ENCODE measurements around the gene BANF1.

GRCh38 chr11:66020212-66020611 lies 17.9 kb downstream of the BANF1 start:
- TF ChIP-seq CTCF (IDR thresholded peaks at IDR 0.05), result no peak
- no peak for TF ChIP-seq POLR2AphosphoS5 (IDR thresholded peaks at IDR 0.05)

Measured in suprapubic skin (tissue), 3 donors.